Motor neuron (in vitro differentiated cells): ENCODE measurements around the gene MUC2. TPM values are rescaled to one million over a fixed set of nuclear protein-coding genes. Genes with fewer than 3 reads are reported as not detected.
"Not testable (repeated sequence)": the region's sequence is repeated elsewhere in the genome, so short reads cannot be mapped to it uniquely, and the experiment has no call there.

ENCODE experiments used
- ATAC-seq, 8 experiments: fragments of 200-7000 bp; cut with Tn5 transposase; replicated peaks in 6 of 8; 2 replicates each; pipeline ENCODE4 v1.8.0; 2021; ENCODE audit warnings: mild to moderate bottlenecking in 8 of 8, moderate library complexity in 8 of 8
- H3K27ac ChIP-seq, 2 donors: fragments of 250-450 bp; sonication (Bioruptor Pico); 2 replicates each; pipeline ENCODE4 v1.9.0; 2021; ENCODE audit warnings: antibody characterized with exemption in 2 of 2, mild to moderate bottlenecking in 2 of 2, moderate library complexity in 1 of 2
- H3K4me1 ChIP-seq, 2 donors: fragments of 250-450 bp; sonication (Bioruptor Pico); replicated peaks in 1 of 2; 2 replicates each; pipeline ENCODE4 v1.6.1; 2021; ENCODE audit warnings: antibody characterized with exemption in 2 of 2, mild to moderate bottlenecking in 2 of 2, moderate library complexity in 1 of 2
- H3K4me3 ChIP-seq, 5 donors: fragments of 250-450 bp; sonication (Bioruptor Pico); 2 replicates each; pipeline ENCODE4 v1.9.0; 2021; ENCODE audit warnings: antibody characterized with exemption in 5 of 5, mild to moderate bottlenecking in 5 of 5, moderate library complexity in 4 of 5
- WGBS, 10 experiments: fragments of 450-650 bp; shearing (Covaris generic); methylation state at CpG; one replicate each; pipeline ENCODE4 v1.0.0; 2022; 5-methylcytosine and 5-hydroxymethylcytosine counted together
- in situ Hi-C, 9 experiments: fragments of 400-800 bp; cut with MboI; loops; one replicate each; pipeline ENCODE4 v1.15.0; 2021; ENCODE audit warnings: low sequenced_read_pairs in 9 of 9, low pct_unique_long_range_greater_than_20kb in 2 of 9; ENCODE audit not compliant: unreplicated experiment in 9 of 9
- total RNA-seq, 8 experiments: library from RNA; unstranded; fragments of 300-600 nt; gene quantifications; 2 replicates each; pipeline versions ENCODE4 v1.2.3 to v1.2.4, GENCODE V29; 2022

MUC2 gene
- total RNA-seq, 8 experiments from 2014 or later: 0.05 to 2.3 (median 0.67) TPM; not detected in 1

DNA sequence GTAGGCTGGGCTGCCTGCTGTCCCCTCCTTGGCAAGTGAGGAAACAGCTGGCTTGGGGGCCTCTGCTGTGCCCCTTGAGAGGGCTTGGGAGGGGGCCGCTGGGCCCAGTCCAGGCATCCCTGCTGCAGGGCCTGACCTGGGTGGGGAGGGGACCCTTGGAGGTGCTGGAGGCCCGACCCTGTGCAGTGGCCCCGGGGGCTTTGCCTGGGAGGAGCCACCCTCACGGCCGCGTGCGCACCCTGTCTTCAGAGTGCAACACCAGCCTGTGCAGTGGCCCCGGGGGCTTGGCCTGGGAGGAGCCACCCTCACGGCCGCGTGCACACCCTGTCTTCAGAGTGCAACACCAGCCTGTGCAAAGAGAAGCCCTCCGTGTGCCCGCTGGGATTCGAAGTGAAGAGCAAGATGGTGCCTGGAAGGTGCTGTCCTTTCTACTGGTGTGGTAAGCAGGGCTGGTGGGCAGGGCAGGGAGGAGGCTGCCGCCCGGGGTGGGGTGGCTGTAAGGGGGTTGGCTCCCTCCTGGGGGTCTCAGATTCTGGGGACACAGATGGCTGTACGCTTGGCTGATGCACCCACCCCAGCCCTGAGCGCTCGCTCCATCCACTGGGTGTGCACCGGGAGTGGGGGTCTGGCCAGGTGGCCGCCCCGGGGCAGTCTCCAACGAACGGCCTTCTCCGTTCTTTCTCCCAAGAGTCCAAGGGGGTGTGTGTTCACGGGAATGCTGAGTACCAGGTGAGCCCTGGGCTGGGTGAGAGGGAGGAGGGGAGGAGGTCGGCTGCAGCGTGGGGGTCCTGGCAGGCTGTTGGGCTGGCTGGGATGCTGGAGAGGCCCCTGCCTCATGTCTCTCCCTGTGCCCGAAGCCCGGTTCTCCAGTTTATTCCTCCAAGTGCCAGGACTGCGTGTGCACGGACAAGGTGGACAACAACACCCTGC lies 32.9 kb downstream of the MUC2 start:
- Histone ChIP-seq H3K4me1 (no peaks in the 10 kb centered on the region), H3K27ac (no peak overlapping the region), H3K4me3 (no peak overlapping the region)
- in situ Hi-C loops: no loop called here
- ATAC-seq: no peak
- WGBS, 10 experiments: 20 to 100% (median 77%) methylated on average over 1 to 7 of the region's 32 CpGs; no CpG with 5 or more reads in 5 of the 10 experiments

GRCh38 chr11:1108246-1108900 lies 33.7 kb downstream of the MUC2 start:
- in situ Hi-C loops: no loop called here
- ATAC-seq: no peak
- Histone ChIP-seq H3K27ac (no peak overlapping the region), H3K4me1 (no peaks in the 10 kb centered on the region), H3K4me3 (no peak overlapping the region)
- 34 to 86% (median 77%) methylated on average over 1 to 10 of the region's 29 CpGs; no CpG with 5 or more reads in 3 of the 10 experiments for WGBS, 10 experiments

DNA sequence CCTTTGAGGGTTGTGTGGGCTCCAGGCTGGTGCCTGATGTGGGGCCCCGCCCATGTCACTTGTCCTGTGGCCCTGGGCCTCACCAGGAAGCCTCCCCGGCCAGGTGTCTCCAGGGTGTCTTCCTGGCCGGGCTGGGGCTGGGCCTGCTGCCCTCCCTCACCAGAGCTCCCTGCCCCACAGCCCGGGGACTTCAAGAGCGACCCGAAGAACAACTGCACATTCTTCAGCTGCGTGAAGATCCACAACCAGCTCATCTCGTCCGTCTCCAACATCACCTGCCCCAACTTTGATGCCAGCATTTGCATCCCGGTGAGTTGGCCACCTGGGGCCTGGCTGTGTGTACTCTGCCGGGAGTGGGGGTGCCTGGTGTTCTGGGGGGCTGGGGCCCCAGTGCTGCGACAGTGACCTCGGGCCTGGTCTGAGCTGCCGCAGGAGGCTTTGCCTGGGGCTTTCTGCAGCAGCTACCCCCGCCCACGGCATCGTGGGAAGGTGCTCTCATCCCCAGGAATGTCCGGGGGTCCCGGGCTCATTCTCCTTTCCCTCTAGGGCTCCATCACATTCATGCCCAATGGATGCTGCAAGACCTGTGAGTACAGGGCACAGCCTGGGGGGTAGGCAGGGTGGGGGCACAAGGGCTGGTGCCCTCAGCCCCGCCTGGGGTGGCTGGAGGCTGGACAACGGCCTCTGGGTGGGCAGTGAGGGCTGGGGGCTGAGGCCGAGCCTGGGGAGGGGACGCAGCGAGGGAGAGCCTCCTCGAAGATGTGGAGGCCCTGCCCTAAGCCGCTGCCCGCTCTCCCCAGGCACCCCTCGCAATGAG lies 34.6 kb downstream of the MUC2 start:
- 18 to 80% (median 63%) methylated on average over 2 to 5 of the region's 28 CpGs; no CpG with 5 or more reads in 6 of the 10 experiments for WGBS, 10 experiments
- peak in 1 of 8 experiments; percentile 5 for ATAC-seq
- Histone ChIP-seq H3K4me1 (no peaks in the 10 kb centered on the region), H3K27ac (no peak overlapping the region), H3K4me3 (no peak overlapping the region)
- in situ Hi-C loops: no loop called here

GRCh38 chr11:1109918-1110705 lies 35.4 kb downstream of the MUC2 start:
- Histone ChIP-seq H3K4me1 (no peaks in the 10 kb centered on the region), H3K27ac (no peak overlapping the region), H3K4me3 (no peak overlapping the region)
- in situ Hi-C loops: no loop called here
- 79 to 86% methylated on average over 4 of the region's 39 CpGs; no CpG with 5 or more reads in 8 of the 10 experiments for WGBS, 10 experiments
- ATAC-seq: peak in 4 of 8 experiments; percentile 21 to 28 (median 22)

- WGBS, 10 experiments: 40 to 100% (median 67%) methylated on average over 1 to 6 of the region's 10 CpGs; no CpG with 5 or more reads in 6 of the 10 experiments
- ATAC-seq: no peak
- H3K27ac ChIP-seq: no peak overlapping the region
- in situ Hi-C loops: no loop called here
- no peaks in the 10 kb centered on the region for H3K4me1 ChIP-seq
- no peak overlapping the region for H3K4me3 ChIP-seq
Measured at GRCh38 chr11:1111545-1112212, 37.0 kb downstream of the MUC2 start.

- Histone ChIP-seq H3K4me1 (no peaks in the 10 kb centered on the region), H3K27ac (no peak overlapping the region), H3K4me3 (no peak overlapping the region)
- in situ Hi-C loops: no loop called here
- 87% methylated on average over 3 of the region's 14 CpGs; no CpG with 5 or more reads in 9 of the 10 experiments for WGBS, 10 experiments
- ATAC-seq: peak in 1 of 8 experiments; percentile 27
Measured at GRCh38 chr11:1112351-1113191, 37.9 kb downstream of the MUC2 start.

DNA sequence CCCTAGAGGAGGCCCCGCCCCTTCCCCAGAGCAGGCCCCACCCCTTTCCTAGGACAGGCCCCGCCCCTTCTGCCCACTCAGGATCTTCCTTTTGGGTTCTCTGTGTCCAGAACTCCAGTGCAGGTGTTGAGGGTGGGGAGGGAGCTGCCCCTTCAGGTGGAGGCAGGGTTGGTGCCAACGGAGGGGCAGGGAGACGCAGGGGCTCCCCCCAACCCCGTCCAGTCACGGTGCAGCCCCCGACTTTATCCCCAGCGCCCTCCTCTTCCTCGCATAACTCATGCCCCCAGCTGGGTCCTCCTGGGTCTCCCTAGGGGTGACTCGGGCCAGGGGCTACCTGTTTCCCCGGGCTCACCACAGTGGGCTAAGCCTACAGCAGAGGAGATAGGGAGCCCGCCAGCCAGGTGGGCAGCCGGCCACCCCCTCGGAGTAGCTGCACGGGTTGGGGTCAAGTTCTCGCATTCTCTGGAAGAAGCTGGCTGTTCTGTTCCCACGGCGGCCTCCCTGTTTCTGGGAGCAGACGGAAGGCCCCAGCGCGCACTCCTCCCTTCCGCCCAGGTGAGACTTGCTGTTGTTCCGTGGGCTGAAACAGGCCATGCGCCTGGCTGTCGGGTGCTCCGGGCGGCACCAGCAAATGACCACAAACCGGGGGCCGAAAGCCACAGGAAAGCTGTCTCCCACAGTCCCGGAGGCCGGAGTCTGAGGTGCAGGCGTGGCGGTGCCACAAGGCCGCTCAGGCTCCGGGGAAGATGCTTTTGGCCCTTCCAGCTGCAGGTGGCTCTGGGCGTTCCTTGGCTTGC lies 38.9 kb downstream of the MUC2 start:
- Histone ChIP-seq H3K4me3 (no peak overlapping the region), H3K4me1 (no peaks in the 10 kb centered on the region), H3K27ac (no peak overlapping the region)
- 67 to 96% (median 87%) methylated on average over 3 to 11 of the region's 36 CpGs; no CpG with 5 or more reads in 5 of the 10 experiments for WGBS, 10 experiments
- no peak for ATAC-seq
- in situ Hi-C loops: no loop called here

- ATAC-seq, in situ Hi-C loops: not testable (repeated sequence)
- WGBS, 10 experiments: 62 to 90% (median 70%) methylated on average over 2 to 6 of the region's 6 CpGs; no CpG with 5 or more reads in 3 of the 10 experiments
Measured at GRCh38 chr11:1115292-1115691, 40.6 kb downstream of the MUC2 start.

GRCh38 chr11:1116104-1116503 lies 41.4 kb downstream of the MUC2 start:
- ATAC-seq: no peak
- H3K4me3 ChIP-seq: no peak overlapping the region
- no peaks in the 10 kb centered on the region for H3K4me1 ChIP-seq
- H3K27ac ChIP-seq: no peak overlapping the region
- in situ Hi-C loops: no loop called here
- 31 to 100% (median 80%) methylated on average over 1 to 9 of the region's 12 CpGs for WGBS, 10 experiments

More at GRCh38 chr11:1115292-1115691, 40.6 kb downstream of the MUC2 start:
- not testable (repeated sequence) for H3K4me1 ChIP-seq, H3K4me3 ChIP-seq, H3K27ac ChIP-seq

GRCh38 chr11:1116666-1117390 lies 42.2 kb downstream of the MUC2 start:
- no peak for ATAC-seq
- in situ Hi-C loops: no loop called here
- Histone ChIP-seq H3K4me3 (no peak overlapping the region), H3K4me1 (no peaks in the 10 kb centered on the region), H3K27ac (no peak overlapping the region)
- 46 to 82% (median 68%) methylated on average over 3 to 14 of the region's 23 CpGs; no CpG with 5 or more reads in 3 of the 10 experiments for WGBS, 10 experiments
